RKO (cell line): ENCODE measurements around the gene TNIP1.
A peak's percentile ranks its signal among the peaks of the same experiment; 100 is the strongest.

Experiments used
- DNase-seq: peaks from one replicate; pipeline ENCODE4 v3.0.0-alpha.2; 2016; ENCODE audit warnings: low spot score

TNIP1 gene

GRCh38 chr5:151064916-151065499 lies 15.8 kb downstream of the TNIP1 start:
- no peak for DNase-seq

GRCh38 chr5:151063142-151063989 lies 17.5 kb downstream of the TNIP1 start:
- peak; percentile 64 for DNase-seq

- DNase-seq, result no peak
Observed at GRCh38 chr5:151062405-151063141, 18.3 kb downstream of the TNIP1 start.

- DNase-seq, result no peak
Observed at GRCh38 chr5:151060742-151061141, 20.1 kb downstream of the TNIP1 start.

- no peak for DNase-seq
Observed at GRCh38 chr5:151058891-151059489, 21.8 kb downstream of the TNIP1 start.

GRCh38 chr5:151058301-151058700 lies 22.5 kb downstream of the TNIP1 start:
- no peak for DNase-seq

GRCh38 chr5:151056379-151057325 lies 24.2 kb downstream of the TNIP1 start:
- DNase-seq, result no peak

- DNase-seq, result no peak
Observed at GRCh38 chr5:151055336-151055735, 25.5 kb downstream of the TNIP1 start.

- no peak for DNase-seq
Observed at GRCh38 chr5:151054709-151055108, 26.1 kb downstream of the TNIP1 start.

- no peak for DNase-seq
Observed at GRCh38 chr5:151053796-151054462, 26.9 kb downstream of the TNIP1 start.

- no peak for DNase-seq
Observed at GRCh38 chr5:151052836-151053235, 28.0 kb downstream of the TNIP1 start.

- DNase-seq, result no peak
Observed at GRCh38 chr5:151051931-151052608, 28.8 kb downstream of the TNIP1 start.

- DNase-seq, result peak; percentile 36
Observed at GRCh38 chr5:151051066-151051930, 29.5 kb downstream of the TNIP1 start.

- DNase-seq, result peak; percentile 24
Observed at GRCh38 chr5:151048526-151048925, 32.3 kb downstream of the TNIP1 start.

GRCh38 chr5:151047814-151048425 lies 32.9 kb downstream of the TNIP1 start:
- DNase-seq, result peak; percentile 34

GRCh38 chr5:151042453-151043093 lies 38.3 kb downstream of the TNIP1 start:
- DNase-seq, result no peak

GRCh38 chr5:151041577-151042268 lies 39.1 kb downstream of the TNIP1 start:
- no peak for DNase-seq
